Neural cell (in vitro differentiated cells): ENCODE results near the gene DHX29. TPM values are rescaled to one million over a fixed set of nuclear protein-coding genes. Genes with fewer than 3 reads are reported as not detected.

Experiments
- H2AFZ ChIP-seq: fragments of 200-600, 300-800 bp; sonication (generic), shearing (Covaris generic); 2 replicates; pipeline ENCODE4 v1.6.0; 2014; ENCODE audit warnings: low read depth, mild to moderate bottlenecking, antibody characterized with exemption, low read length, moderate library complexity
- H3F3A ChIP-seq: fragments of 200-600 bp; shearing (Covaris generic); 2 replicates; pipeline ENCODE4 v1.6.1; 2016; ENCODE audit warnings: mild to moderate bottlenecking, moderate library complexity, mixed read lengths, antibody characterized with exemption, low read length; ENCODE audit not compliant: insufficient read depth, poor library complexity, severe bottlenecking
- H3K27ac ChIP-seq: fragments of 200-600, 300-800 bp; sonication (generic), shearing (Covaris generic); 2 replicates; pipeline ENCODE4 v1.5.1; 2014; ENCODE audit warnings: mild to moderate bottlenecking, low read length, moderate library complexity
- H3K27me3 ChIP-seq: fragments of 300-800, 200-600 bp; sonication (generic), shearing (Covaris generic); 2 replicates; pipeline ENCODE4 v1.6.0; 2014; ENCODE audit warnings: mild to moderate bottlenecking, low read depth, low read length, moderate library complexity; ENCODE audit not compliant: insufficient read depth
- H3K36me3 ChIP-seq: fragments of 300-800, 200-600 bp; sonication (generic), shearing (Covaris generic); 2 replicates; pipeline ENCODE4 v1.5.1; 2014; ENCODE audit warnings: mild to moderate bottlenecking, antibody characterized with exemption, low read length, moderate library complexity; ENCODE audit not compliant: insufficient read depth
- H3K4me2 ChIP-seq: fragments of 300-800, 200-600 bp; sonication (generic), shearing (Covaris generic); 2 replicates; pipeline ENCODE4 v1.6.0; 2014; ENCODE audit warnings: mild to moderate bottlenecking, low read length
- H3K4me3 ChIP-seq: fragments of 300-800, 200-600 bp; sonication (generic), shearing (Covaris generic); 2 replicates; pipeline ENCODE4 v1.5.1; 2014; ENCODE audit warnings: mild to moderate bottlenecking, low read length, moderate library complexity
- H3K79me2 ChIP-seq: fragments of 200-600 bp; shearing (Covaris generic); replicated peaks from 2 replicates; pipeline ENCODE4 v1.6.0; 2014; ENCODE audit warnings: mild to moderate bottlenecking, low read length, moderate library complexity; ENCODE audit not compliant: insufficient read depth
- H3K9ac ChIP-seq: fragments of 300-800, 200-600 bp; sonication (generic), shearing (Covaris generic); 2 replicates; pipeline ENCODE4 v1.6.1; 2016; ENCODE audit warnings: mild to moderate bottlenecking, low read length, mixed read lengths
- H3K9me2 ChIP-seq: fragments of 200-600 bp; shearing (Covaris generic); 2 replicates; pipeline ENCODE4 v1.6.1; 2016; ENCODE audit warnings: mild to moderate bottlenecking, low read length, mixed read lengths; ENCODE audit not compliant: insufficient read depth
- H3K9me3 ChIP-seq: fragments of 200-600, 300-800 bp; sonication (generic), shearing (Covaris generic); 2 replicates; pipeline ENCODE4 v1.6.1; 2016; ENCODE audit warnings: mild to moderate bottlenecking, mixed run types, low read length, moderate library complexity, mixed read lengths
- H4K20me1 ChIP-seq: fragments of 200-600 bp; shearing (Covaris generic); 2 replicates; pipeline ENCODE4 v1.6.1; 2016; ENCODE audit warnings: mild to moderate bottlenecking, mixed run types; ENCODE audit not compliant: insufficient read depth
- EP300 ChIP-seq: fragments of 450-650 bp; conservative IDR thresholded peaks from 2 replicates; pipeline ENCODE4 v1.6.1; 2014; ENCODE audit warnings: antibody characterized with exemption, mild to moderate bottlenecking, moderate library complexity; ENCODE audit not compliant: poor library complexity, severe bottlenecking
- EZH2 ChIP-seq: fragments of 200-600, 300-800 bp; shearing (Covaris generic), sonication (generic); IDR thresholded peaks from 2 replicates; pipeline ENCODE4 v1.6.1; 2014; ENCODE audit warnings: antibody characterized with exemption, low read length, borderline replicate concordance, mild to moderate bottlenecking; ENCODE audit not compliant: insufficient read depth, poor library complexity, severe bottlenecking
- MXI1 ChIP-seq: fragments of 450-650 bp; conservative IDR thresholded peaks from 2 replicates; pipeline ENCODE4 v1.6.1; 2014; ENCODE audit warnings: antibody characterized with exemption, mild to moderate bottlenecking; ENCODE audit not compliant: poor library complexity, severe bottlenecking
- POLR2AphosphoS5 ChIP-seq: IDR thresholded peaks from 2 replicates; pipeline ENCODE4 v1.6.1; 2012
- RAD21 ChIP-seq: fragments of 450-650 bp; conservative IDR thresholded peaks from 2 replicates; pipeline ENCODE4 v1.6.1; 2014; ENCODE audit warnings: antibody characterized with exemption, mild to moderate bottlenecking, moderate library complexity
- SMC3 ChIP-seq: fragments of 450-650 bp; conservative IDR thresholded peaks from 2 replicates; pipeline ENCODE4 v1.6.1; 2014; ENCODE audit warnings: antibody characterized with exemption, mild to moderate bottlenecking, moderate library complexity; ENCODE audit not compliant: poor library complexity
- TAF1 ChIP-seq: IDR thresholded peaks from 2 replicates; pipeline ENCODE4 v1.6.1; 2012; ENCODE audit warnings: low read depth
- polyA plus RNA-seq: library from polyadenylated mRNA; depleted of rRNA; stranded (reverse); fragments of >200 nt; gene quantifications from 2 replicates; pipeline ENCODE4 v1.2.3, GENCODE V29; 2014
- TF ChIP-seq, protein P1 (sequence below): fragments of 450-650 bp; IDR thresholded peaks from 2 replicates; pipeline ENCODE4 v1.5.1; 2014; ENCODE audit warnings: antibody characterized with exemption, mild to moderate bottlenecking, moderate library complexity; ENCODE audit not compliant: poor library complexity, severe bottlenecking
- TF ChIP-seq, protein P2 (sequence below): IDR thresholded peaks from 2 replicates; pipeline ENCODE4 v1.6.1; 2012; ENCODE audit warnings: borderline replicate concordance

Gene DHX29
- polyA plus RNA-seq, 1 donor from 2014 or later = 48.1 TPM

DNA sequence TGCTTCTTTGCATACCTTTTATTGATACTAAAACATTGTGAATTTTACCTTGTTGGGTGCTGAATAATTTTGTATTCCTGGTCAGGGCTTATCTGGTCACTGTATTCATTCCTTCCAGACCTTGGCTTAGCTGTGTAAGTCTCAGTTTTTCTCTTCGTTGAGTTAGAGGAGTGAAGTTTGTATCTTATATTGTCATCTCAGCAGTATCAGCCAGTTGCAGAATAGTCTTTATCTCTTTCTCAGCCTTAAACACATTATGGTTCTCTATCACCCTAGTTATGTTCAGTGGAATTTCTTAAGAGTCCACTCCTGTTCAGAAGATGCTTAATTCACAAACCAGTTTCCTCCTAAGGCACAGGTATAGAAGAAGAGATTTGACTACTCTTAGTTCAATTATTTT, 25.5 kb upstream of the DHX29 start:
- Histone ChIP-seq H4K20me1 (no peaks in the 10 kb centered on the region), H3F3A (no peaks in the 10 kb centered on the region), H3K9ac (no peak overlapping the region), H3K4me3 (no peak overlapping the region), H2AFZ (no peak overlapping the region), H3K79me2 (no peaks in the 10 kb centered on the region), H3K4me2 (no peak overlapping the region), H3K27ac (no peak overlapping the region), H3K9me3 (peaks cover 3% of the 10 kb centered on the region), H3K9me2 (no peaks in the 10 kb centered on the region), H3K36me3 (peaks cover 8% of the 10 kb centered on the region), H3K27me3 (no peaks in the 10 kb centered on the region)
- TF ChIP-seq, protein P1, sequence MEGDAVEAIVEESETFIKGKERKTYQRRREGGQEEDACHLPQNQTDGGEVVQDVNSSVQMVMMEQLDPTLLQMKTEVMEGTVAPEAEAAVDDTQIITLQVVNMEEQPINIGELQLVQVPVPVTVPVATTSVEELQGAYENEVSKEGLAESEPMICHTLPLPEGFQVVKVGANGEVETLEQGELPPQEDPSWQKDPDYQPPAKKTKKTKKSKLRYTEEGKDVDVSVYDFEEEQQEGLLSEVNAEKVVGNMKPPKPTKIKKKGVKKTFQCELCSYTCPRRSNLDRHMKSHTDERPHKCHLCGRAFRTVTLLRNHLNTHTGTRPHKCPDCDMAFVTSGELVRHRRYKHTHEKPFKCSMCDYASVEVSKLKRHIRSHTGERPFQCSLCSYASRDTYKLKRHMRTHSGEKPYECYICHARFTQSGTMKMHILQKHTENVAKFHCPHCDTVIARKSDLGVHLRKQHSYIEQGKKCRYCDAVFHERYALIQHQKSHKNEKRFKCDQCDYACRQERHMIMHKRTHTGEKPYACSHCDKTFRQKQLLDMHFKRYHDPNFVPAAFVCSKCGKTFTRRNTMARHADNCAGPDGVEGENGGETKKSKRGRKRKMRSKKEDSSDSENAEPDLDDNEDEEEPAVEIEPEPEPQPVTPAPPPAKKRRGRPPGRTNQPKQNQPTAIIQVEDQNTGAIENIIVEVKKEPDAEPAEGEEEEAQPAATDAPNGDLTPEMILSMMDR = no peak
- TF ChIP-seq TAF1 (no peak), EP300 (no peak), EZH2 (no peak), RAD21 (no peak)
- TF ChIP-seq, protein P2, sequence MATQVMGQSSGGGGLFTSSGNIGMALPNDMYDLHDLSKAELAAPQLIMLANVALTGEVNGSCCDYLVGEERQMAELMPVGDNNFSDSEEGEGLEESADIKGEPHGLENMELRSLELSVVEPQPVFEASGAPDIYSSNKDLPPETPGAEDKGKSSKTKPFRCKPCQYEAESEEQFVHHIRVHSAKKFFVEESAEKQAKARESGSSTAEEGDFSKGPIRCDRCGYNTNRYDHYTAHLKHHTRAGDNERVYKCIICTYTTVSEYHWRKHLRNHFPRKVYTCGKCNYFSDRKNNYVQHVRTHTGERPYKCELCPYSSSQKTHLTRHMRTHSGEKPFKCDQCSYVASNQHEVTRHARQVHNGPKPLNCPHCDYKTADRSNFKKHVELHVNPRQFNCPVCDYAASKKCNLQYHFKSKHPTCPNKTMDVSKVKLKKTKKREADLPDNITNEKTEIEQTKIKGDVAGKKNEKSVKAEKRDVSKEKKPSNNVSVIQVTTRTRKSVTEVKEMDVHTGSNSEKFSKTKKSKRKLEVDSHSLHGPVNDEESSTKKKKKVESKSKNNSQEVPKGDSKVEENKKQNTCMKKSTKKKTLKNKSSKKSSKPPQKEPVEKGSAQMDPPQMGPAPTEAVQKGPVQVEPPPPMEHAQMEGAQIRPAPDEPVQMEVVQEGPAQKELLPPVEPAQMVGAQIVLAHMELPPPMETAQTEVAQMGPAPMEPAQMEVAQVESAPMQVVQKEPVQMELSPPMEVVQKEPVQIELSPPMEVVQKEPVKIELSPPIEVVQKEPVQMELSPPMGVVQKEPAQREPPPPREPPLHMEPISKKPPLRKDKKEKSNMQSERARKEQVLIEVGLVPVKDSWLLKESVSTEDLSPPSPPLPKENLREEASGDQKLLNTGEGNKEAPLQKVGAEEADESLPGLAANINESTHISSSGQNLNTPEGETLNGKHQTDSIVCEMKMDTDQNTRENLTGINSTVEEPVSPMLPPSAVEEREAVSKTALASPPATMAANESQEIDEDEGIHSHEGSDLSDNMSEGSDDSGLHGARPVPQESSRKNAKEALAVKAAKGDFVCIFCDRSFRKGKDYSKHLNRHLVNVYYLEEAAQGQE = no peak

DNA sequence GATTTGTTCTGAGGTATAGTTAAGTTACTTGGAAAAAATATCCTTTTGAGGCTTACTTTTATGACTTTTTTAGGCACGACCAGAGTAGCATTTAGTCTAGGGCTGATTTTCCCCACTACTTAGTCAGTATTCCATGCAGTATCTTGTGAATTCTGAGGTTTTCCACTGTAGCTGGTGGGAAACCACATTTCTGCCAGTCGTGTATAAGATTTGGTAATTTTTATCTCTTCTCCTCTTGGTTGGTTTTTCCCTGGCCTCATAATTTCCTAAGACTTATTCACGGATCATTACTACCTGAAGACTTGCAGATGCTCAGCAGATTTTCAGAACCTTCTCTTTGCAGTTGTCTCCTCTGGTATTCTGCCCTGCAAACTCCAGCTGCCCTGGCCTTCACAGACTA, 23.8 kb upstream of the DHX29 start:
- no peak overlapping the region for H3K9ac ChIP-seq
- no peak overlapping the region for H2AFZ ChIP-seq
- no peak overlapping the region for H3K4me3 ChIP-seq
- H3K9me2 ChIP-seq = no peaks in the 10 kb centered on the region
- no peak overlapping the region for H3K27ac ChIP-seq
- H4K20me1 ChIP-seq = no peaks in the 10 kb centered on the region
- H3K27me3 ChIP-seq = no peaks in the 10 kb centered on the region
- H3K79me2 ChIP-seq = no peaks in the 10 kb centered on the region
- H3K36me3 ChIP-seq = peaks cover 8% of the 10 kb centered on the region
- H3K9me3 ChIP-seq = peaks cover 3% of the 10 kb centered on the region
- no peaks in the 10 kb centered on the region for H3F3A ChIP-seq
- TF ChIP-seq EZH2 (no peak), SMC3 (no peak), EP300 (no peak), RAD21 (no peak), MXI1 (no peak), TAF1 (no peak), POLR2AphosphoS5 (no peak)
- TF ChIP-seq, protein P1 = no peak
- TF ChIP-seq, protein P2 = no peak
- no peak overlapping the region for H3K4me2 ChIP-seq
